Measurements from ENCODE around the gene TENT4B. TPM values are rescaled to one million over a fixed set of nuclear protein-coding genes. Genes with fewer than 3 reads are reported as not detected.

Gene TENT4B
- total RNA-seq, 1 experiment from 2014 or later, result 28.6 TPM

DNA sequence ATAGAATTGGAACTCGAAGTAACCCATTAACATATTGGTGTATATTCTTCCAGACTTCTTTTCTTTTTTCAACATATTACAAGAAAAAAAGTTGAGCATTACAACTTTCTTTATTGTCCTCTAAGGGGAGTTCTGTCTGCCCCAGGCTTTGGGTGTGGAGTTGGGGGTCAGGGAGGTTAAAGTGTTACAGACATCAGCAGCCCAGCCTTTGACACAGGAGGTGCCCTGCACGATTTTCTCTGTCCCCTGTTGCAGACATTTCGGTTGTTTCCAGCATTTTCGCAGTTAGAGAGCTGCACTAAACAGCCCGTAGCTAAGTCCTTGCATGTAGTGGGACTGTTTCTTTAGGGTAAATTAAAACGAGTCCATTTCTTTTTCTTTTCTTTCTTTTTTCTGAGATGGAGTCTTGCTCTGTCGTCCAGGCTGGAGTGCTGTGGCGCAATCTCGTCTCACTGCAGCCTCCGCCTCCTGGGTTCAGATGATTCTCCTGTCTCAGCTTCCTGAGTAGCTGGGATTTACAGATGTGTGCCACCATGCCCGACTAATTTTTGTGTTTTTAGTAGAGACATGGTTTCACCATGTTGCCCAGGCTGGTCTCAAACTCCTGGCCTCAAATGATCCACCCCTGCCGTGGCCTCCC is 99.9 kb downstream of the TENT4B start:
- H3K4me3 Mint-ChIP-seq (ENCODE audit: unreplicated experiment), result no peak overlapping the region
- DNase-seq, result no peak
- H3K9me3 Mint-ChIP-seq (ENCODE audit: unreplicated experiment), result no peaks in the 10 kb centered on the region
- H3K4me3 ChIP-seq (ENCODE audit: low read depth, low read length), result no peak overlapping the region
- intact Hi-C loops (cut with micrococcal nuclease; ENCODE audit: unreplicated experiment), result no loop called here
- H3K27ac Mint-ChIP-seq (ENCODE audit: unreplicated experiment), result no peak overlapping the region
- POLR2A ChIA-PET, result interaction anchor here (0.5 to 0.6 kb wide), 2 partner anchors 27 to 253 kb away, joined by 3 read pairs; no protein-coding TSS in a partner anchor
- H3K9me3 ChIP-seq, result no peaks in the 10 kb centered on the region
- peaks cover 17% of the 10 kb centered on the region for H3K36me3 Mint-ChIP-seq (ENCODE audit: insufficient read depth, unreplicated experiment)
- CTCF ChIA-PET, result no interaction called here
- H3K4me1 Mint-ChIP-seq (ENCODE audit: low read depth, unreplicated experiment), result peaks cover 15% of the 10 kb centered on the region
- TF ChIP-seq, protein P1, sequence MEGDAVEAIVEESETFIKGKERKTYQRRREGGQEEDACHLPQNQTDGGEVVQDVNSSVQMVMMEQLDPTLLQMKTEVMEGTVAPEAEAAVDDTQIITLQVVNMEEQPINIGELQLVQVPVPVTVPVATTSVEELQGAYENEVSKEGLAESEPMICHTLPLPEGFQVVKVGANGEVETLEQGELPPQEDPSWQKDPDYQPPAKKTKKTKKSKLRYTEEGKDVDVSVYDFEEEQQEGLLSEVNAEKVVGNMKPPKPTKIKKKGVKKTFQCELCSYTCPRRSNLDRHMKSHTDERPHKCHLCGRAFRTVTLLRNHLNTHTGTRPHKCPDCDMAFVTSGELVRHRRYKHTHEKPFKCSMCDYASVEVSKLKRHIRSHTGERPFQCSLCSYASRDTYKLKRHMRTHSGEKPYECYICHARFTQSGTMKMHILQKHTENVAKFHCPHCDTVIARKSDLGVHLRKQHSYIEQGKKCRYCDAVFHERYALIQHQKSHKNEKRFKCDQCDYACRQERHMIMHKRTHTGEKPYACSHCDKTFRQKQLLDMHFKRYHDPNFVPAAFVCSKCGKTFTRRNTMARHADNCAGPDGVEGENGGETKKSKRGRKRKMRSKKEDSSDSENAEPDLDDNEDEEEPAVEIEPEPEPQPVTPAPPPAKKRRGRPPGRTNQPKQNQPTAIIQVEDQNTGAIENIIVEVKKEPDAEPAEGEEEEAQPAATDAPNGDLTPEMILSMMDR (IDR thresholded peaks at IDR 0.05; ENCODE audit: insufficient read depth in 1 of 2, low read depth in 1 of 2, low read length in 1 of 2, severe bottlenecking in 1 of 2, unreplicated experiment in 1 of 2), result no peak
- no peaks in the 10 kb centered on the region for H3K27me3 ChIP-seq (replicated peaks; ENCODE audit: control insufficient read depth, insufficient read depth, low read length)
- BruUV-seq (replicated peaks), result no TSS peak
- H3K4me1 ChIP-seq, result no peaks in the 10 kb centered on the region; the same call in 1 of the 2 replicates
- H3K36me3 ChIP-seq (ENCODE audit: control insufficient read depth, insufficient read depth, low read length), result no peaks in the 10 kb centered on the region; the same call in 1 of the 2 replicates
- no peaks in the 10 kb centered on the region for H3K27me3 Mint-ChIP-seq (ENCODE audit: insufficient read depth, unreplicated experiment)

DNA sequence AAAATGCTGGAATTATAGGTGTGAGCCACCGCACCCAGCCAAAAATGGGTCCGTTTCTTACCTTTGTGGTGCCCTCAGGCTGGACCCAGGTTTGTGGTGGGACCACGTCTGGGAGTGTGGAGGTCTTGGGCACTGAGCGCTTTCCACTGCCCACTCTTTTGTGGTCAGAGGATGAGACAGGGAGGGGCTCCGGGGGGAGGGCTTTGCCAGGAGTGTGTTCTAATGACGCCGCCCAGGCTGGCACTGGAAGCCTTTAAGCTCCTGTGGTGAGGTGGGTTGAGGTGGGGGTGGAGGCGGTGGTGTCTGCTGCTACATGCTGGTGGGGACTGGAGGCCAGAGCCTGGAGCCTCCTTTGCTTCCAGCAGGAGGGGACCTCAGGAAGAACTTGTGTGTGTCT is 100.4 kb downstream of the TENT4B start:
- intact Hi-C loops (cut with micrococcal nuclease; ENCODE audit: unreplicated experiment), result no loop called here
- peaks cover 10% of the 10 kb centered on the region for H3K4me1 Mint-ChIP-seq (ENCODE audit: low read depth, unreplicated experiment)
- no peak overlapping the region for H3K4me3 Mint-ChIP-seq (ENCODE audit: unreplicated experiment)
- H3K36me3 Mint-ChIP-seq (ENCODE audit: insufficient read depth, unreplicated experiment), result peaks cover 17% of the 10 kb centered on the region
- BruUV-seq (replicated peaks), result no TSS peak
- DNase-seq, result no peak
- POLR2A ChIA-PET, result no interaction called here
- CTCF ChIA-PET, result no interaction called here
- H3K9me3 ChIP-seq, result no peaks in the 10 kb centered on the region
- no peaks in the 10 kb centered on the region for H3K27me3 Mint-ChIP-seq (ENCODE audit: insufficient read depth, unreplicated experiment)
- H3K27ac Mint-ChIP-seq (ENCODE audit: unreplicated experiment), result no peak overlapping the region
- H3K4me3 ChIP-seq (ENCODE audit: low read depth, low read length), result no peak overlapping the region
- no peaks in the 10 kb centered on the region for H3K27me3 ChIP-seq (replicated peaks; ENCODE audit: control insufficient read depth, insufficient read depth, low read length)
- TF ChIP-seq, protein P1 (IDR thresholded peaks at IDR 0.05; ENCODE audit: insufficient read depth in 1 of 2, low read depth in 1 of 2, low read length in 1 of 2, severe bottlenecking in 1 of 2, unreplicated experiment in 1 of 2), result no peak
- H3K9me3 Mint-ChIP-seq (ENCODE audit: unreplicated experiment), result no peaks in the 10 kb centered on the region
- H3K4me1 ChIP-seq, result no peaks in the 10 kb centered on the region; the same call in 1 of the 2 replicates
- H3K36me3 ChIP-seq (ENCODE audit: control insufficient read depth, insufficient read depth, low read length), result no peaks in the 10 kb centered on the region; the same call in 1 of the 2 replicates

DNA sequence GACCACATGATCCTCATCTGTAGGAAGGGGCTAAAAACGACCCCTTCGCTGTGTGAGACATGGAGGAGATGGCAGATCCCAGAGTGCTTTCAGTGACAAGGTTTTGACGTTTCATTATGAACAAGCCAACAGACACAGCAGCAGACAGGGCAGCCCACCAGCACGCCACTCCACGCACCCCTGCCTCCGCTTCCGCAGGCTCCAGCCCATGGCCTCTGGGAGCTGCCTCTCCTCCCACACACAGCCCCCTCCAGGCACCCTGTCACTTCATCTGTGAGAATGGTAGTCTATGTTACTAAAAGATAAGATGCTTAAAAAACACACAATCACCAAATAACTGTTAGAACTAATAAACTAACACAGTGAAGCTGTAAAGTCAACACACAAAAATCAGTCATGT is 101.0 kb downstream of the TENT4B start:
- ChIA-PET CTCF (no interaction called here), POLR2A (no interaction called here)
- Histone ChIP-seq H3K27me3 (replicated peaks; ENCODE audit: control insufficient read depth, insufficient read depth, low read length) (no peaks in the 10 kb centered on the region), H3K9me3 (no peaks in the 10 kb centered on the region), H3K4me1 (no peaks in the 10 kb centered on the region; the same call in 1 of the 2 replicates), H3K36me3 (ENCODE audit: control insufficient read depth, insufficient read depth, low read length) (no peaks in the 10 kb centered on the region; the same call in 1 of the 2 replicates), H3K4me3 (ENCODE audit: low read depth, low read length) (no peak overlapping the region)
- no peak overlapping the region for H3K27ac Mint-ChIP-seq (ENCODE audit: unreplicated experiment)
- TF ChIP-seq, protein P1 (IDR thresholded peaks at IDR 0.05; ENCODE audit: insufficient read depth in 1 of 2, low read depth in 1 of 2, low read length in 1 of 2, severe bottlenecking in 1 of 2, unreplicated experiment in 1 of 2), result no peak
- peaks cover 17% of the 10 kb centered on the region for H3K36me3 Mint-ChIP-seq (ENCODE audit: insufficient read depth, unreplicated experiment)
- intact Hi-C loops (cut with micrococcal nuclease; ENCODE audit: unreplicated experiment), result no loop called here
- no peaks in the 10 kb centered on the region for H3K27me3 Mint-ChIP-seq (ENCODE audit: insufficient read depth, unreplicated experiment)
- no peak for DNase-seq
- H3K9me3 Mint-ChIP-seq (ENCODE audit: unreplicated experiment), result no peaks in the 10 kb centered on the region
- H3K4me3 Mint-ChIP-seq (ENCODE audit: unreplicated experiment), result no peak overlapping the region
- no TSS peak for BruUV-seq (replicated peaks)
- H3K4me1 Mint-ChIP-seq (ENCODE audit: low read depth, unreplicated experiment), result peaks cover 9% of the 10 kb centered on the region
